Measurements from ENCODE around the gene CLCF1. TPM values are rescaled to one million over a fixed set of nuclear protein-coding genes. Genes with fewer than 3 reads are reported as not detected.

The CLCF1 gene
- total and polyA plus RNA-seq, 10 of the 15 experiments (the other 5 are each of a cell fraction or from before 2014, with no cell fraction given) = 0.16 to 2.1 (median 0.63) TPM; not detected in 1

GRCh38 chr11:67382276-67383136 lies 9.1 kb upstream of the CLCF1 start (continued):
- no peak for TF ChIP-seq YBX1 (IDR thresholded peaks at IDR 0.05)
- no peak for TF ChIP-seq PML (IDR thresholded peaks at IDR 0.05; ENCODE audit: low read length)
- no peak for TF ChIP-seq DPF2 (IDR thresholded peaks at IDR 0.05)
- TF ChIP-seq PAX8 (IDR thresholded peaks at IDR 0.05) = no peak
- no peak for TF ChIP-seq TARDBP (IDR thresholded peaks at IDR 0.05; ENCODE audit: borderline replicate concordance)
- TF ChIP-seq BACH1 (IDR thresholded peaks at IDR 0.05; ENCODE audit: borderline replicate concordance) = no peak
- no peak for TF ChIP-seq MYC (IDR thresholded peaks at IDR 0.05; ENCODE audit: insufficient read depth, insufficient read length, insufficient replicate concordance, low read length, severe bottlenecking)
- TF ChIP-seq ATF2 (IDR thresholded peaks at IDR 0.05; ENCODE audit: low read length) = no peak
- no peak for TF ChIP-seq ZNF217 (IDR thresholded peaks at IDR 0.05)
- TF ChIP-seq BCL11A (IDR thresholded peaks at IDR 0.05; ENCODE audit: low read depth, low read length) = no peak
- no peak for TF ChIP-seq POLR2AphosphoS5 (IDR thresholded peaks at IDR 0.05; ENCODE audit: low read length)
- no peak for TF ChIP-seq RBBP5 (conservative IDR thresholded peaks at IDR 0.05)
- TF ChIP-seq SMAD1 (IDR thresholded peaks at IDR 0.05; ENCODE audit: low read depth, partially characterized antibody) = no peak
- TF ChIP-seq HDGF (IDR thresholded peaks at IDR 0.05) = 0 out of 2 replicates have a peak, but pooled peaks have one; percentile 53
- no peak for TF ChIP-seq ZNF622 (IDR thresholded peaks at IDR 0.05)
- no peak for TF ChIP-seq TAF1 (IDR thresholded peaks at IDR 0.05; ENCODE audit: borderline replicate concordance, low read depth, low read length)
- TF ChIP-seq MXI1 (IDR thresholded peaks at IDR 0.05; ENCODE audit: low read depth, low read length) = no peak
- no peak for TF ChIP-seq E4F1 (IDR thresholded peaks at IDR 0.05; ENCODE audit: borderline replicate concordance, partially characterized antibody)
- TF ChIP-seq TBL1XR1 (IDR thresholded peaks at IDR 0.05; ENCODE audit: low read depth, low read length) = 0 out of 2 replicates have a peak, but pooled peaks have one; percentile 39
- TF ChIP-seq NFXL1 (IDR thresholded peaks at IDR 0.05; ENCODE audit: borderline replicate concordance) = no peak
- TF ChIP-seq HSF1 (IDR thresholded peaks at IDR 0.05; ENCODE audit: low read depth, low read length) = no peak
- no peak for TF ChIP-seq MYB (IDR thresholded peaks at IDR 0.05; ENCODE audit: borderline replicate concordance, low read depth, low read length)
- TF ChIP-seq JUND (IDR thresholded peaks at IDR 0.05; ENCODE audit: low read depth, low read length) = no peak
- no peak for TF ChIP-seq SMAD5 (IDR thresholded peaks at IDR 0.05; ENCODE audit: low read depth)
- no peak for TF ChIP-seq HDAC6 (IDR thresholded peaks at IDR 0.05; ENCODE audit: unreplicated experiment)
